A673 (cell line): ENCODE data around the gene STAP2. TPM values are rescaled to one million over a fixed set of nuclear protein-coding genes. Genes with fewer than 3 reads are reported as not detected.

Experiments
- BruUV-seq: library from RNA; stranded (reverse); fragments of 400-500 nt; replicated peaks from 2 replicates; lab custom pipeline; 2021; lab: Mats Ljungman, UMichigan
- CTCF ChIA-PET: fragments of 300-600 bp; sonication (Branson Sonifier 250); formaldehyde crosslinking; loops from one replicate; lab custom pipeline; 2022; ENCODE audit warnings: antibody characterized with exemption; lab: Charles Lee
- POLR2A ChIA-PET: fragments of 300-600 bp; sonication (Branson Sonifier 250); formaldehyde crosslinking; loops from one replicate; lab custom pipeline; 2022; ENCODE audit warnings: antibody characterized with exemption; ENCODE audit not compliant: low non-redundant PET; lab: Charles Lee
- DNase-seq: peaks from one replicate; pipeline ENCODE4 v3.0.0-alpha.2; 2015; ENCODE audit warnings: low spot score
- H3K27ac ChIP-seq: fragments of 200-600 bp; sonication (generic); 2 replicates; pipeline ENCODE4 v1.5.1; 2016; ENCODE audit warnings: mixed run types, low read depth, mild to moderate bottlenecking, mixed read lengths, antibody characterized with exemption, low read length; ENCODE audit not compliant: poor library complexity, severe bottlenecking
- H3K27me3 ChIP-seq: fragments of 200-600 bp; sonication (generic); replicated peaks from 2 replicates; pipeline ENCODE4 v1.6.1; 2017; ENCODE audit warnings: mixed run types, low read depth, mild to moderate bottlenecking, mixed read lengths, antibody characterized with exemption, low read length; ENCODE audit not compliant: insufficient read depth, poor library complexity
- H3K36me3 ChIP-seq: fragments of 200-600 bp; sonication (generic); 2 replicates; pipeline ENCODE4 v1.6.1; 2016; ENCODE audit warnings: mixed run types, mild to moderate bottlenecking, mixed read lengths, antibody characterized with exemption, low read length; ENCODE audit not compliant: insufficient read depth, poor library complexity, severe bottlenecking
- H3K4me1 ChIP-seq: fragments of 200-600 bp; sonication (generic); 2 replicates; pipeline ENCODE4 v1.6.1; 2017; ENCODE audit warnings: mixed run types, mild to moderate bottlenecking, mixed read lengths, antibody characterized with exemption, low read length; ENCODE audit not compliant: insufficient read depth, poor library complexity, severe bottlenecking
- H3K4me3 ChIP-seq: fragments of 200-600 bp; sonication (generic); 2 replicates; pipeline ENCODE4 v1.5.1; 2016; ENCODE audit warnings: low read depth, mixed run types, mild to moderate bottlenecking, mixed read lengths, low read length; ENCODE audit not compliant: poor library complexity, severe bottlenecking
- H3K9me3 ChIP-seq: fragments of 200-600 bp; sonication (generic); 2 replicates; pipeline ENCODE4 v1.6.1; 2016; ENCODE audit warnings: mixed run types, low read depth, mild to moderate bottlenecking, mixed read lengths, antibody characterized with exemption, low read length; ENCODE audit not compliant: poor library complexity, severe bottlenecking
- EZH2 ChIP-seq: fragments of 200-600 bp; sonication (generic); IDR thresholded peaks from 2 replicates; pipeline ENCODE4 v1.6.1; 2017; ENCODE audit warnings: borderline replicate concordance, low read depth, mild to moderate bottlenecking, mixed read lengths, antibody characterized with exemption, low read length; ENCODE audit not compliant: poor library complexity, severe bottlenecking
- intact Hi-C: fragments of 100-400 bp; cut with micrococcal nuclease; formaldehyde crosslinking; loops from one replicate; pipeline ENCODE4 v1.10.0; 2022; ENCODE audit not compliant: unreplicated experiment
- total RNA-seq: library from RNA; stranded (reverse); gene quantifications from 2 replicates; pipeline ENCODE4 v1.2.3, GENCODE V29; 2021
- TF ChIP-seq, protein P1 (sequence below): fragments of 300-800, 200-600 bp; sonication (generic); conservative IDR thresholded peaks from 2 replicates; pipeline ENCODE4 v1.5.1; 2017; ENCODE audit warnings: low read depth, mild to moderate bottlenecking, antibody characterized with exemption, low read length, moderate library complexity, mixed read lengths

The STAP2 gene
- total RNA-seq, 1 experiment from 2014 or later, result 2.0 TPM

DNA sequence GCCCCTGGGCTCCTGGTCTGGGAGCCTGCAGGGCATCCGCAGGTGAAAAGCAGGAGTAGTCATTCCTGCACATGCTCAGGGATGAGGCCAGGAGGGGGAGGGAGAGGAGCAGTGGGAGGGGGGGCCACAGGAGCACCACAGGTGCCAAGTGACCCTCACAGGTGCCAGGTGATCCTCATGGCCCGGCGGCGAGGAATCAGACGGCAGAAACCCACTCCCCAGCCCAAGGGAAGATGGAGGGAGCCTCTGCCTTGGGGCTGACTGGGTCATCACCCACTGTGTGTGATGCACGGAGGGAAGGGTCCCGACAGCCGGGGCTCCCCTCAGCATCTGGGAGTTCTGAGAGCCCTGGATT lies 34.4 kb upstream of the STAP2 start:
- no peaks in the 10 kb centered on the region for H3K27me3 ChIP-seq
- H3K9me3 ChIP-seq, result no peaks in the 10 kb centered on the region
- TF ChIP-seq, protein P1, sequence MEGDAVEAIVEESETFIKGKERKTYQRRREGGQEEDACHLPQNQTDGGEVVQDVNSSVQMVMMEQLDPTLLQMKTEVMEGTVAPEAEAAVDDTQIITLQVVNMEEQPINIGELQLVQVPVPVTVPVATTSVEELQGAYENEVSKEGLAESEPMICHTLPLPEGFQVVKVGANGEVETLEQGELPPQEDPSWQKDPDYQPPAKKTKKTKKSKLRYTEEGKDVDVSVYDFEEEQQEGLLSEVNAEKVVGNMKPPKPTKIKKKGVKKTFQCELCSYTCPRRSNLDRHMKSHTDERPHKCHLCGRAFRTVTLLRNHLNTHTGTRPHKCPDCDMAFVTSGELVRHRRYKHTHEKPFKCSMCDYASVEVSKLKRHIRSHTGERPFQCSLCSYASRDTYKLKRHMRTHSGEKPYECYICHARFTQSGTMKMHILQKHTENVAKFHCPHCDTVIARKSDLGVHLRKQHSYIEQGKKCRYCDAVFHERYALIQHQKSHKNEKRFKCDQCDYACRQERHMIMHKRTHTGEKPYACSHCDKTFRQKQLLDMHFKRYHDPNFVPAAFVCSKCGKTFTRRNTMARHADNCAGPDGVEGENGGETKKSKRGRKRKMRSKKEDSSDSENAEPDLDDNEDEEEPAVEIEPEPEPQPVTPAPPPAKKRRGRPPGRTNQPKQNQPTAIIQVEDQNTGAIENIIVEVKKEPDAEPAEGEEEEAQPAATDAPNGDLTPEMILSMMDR, result no peak
- TF ChIP-seq EZH2, result no peak
- H3K4me1 ChIP-seq, result peaks cover 42% of the 10 kb centered on the region
- no peak overlapping the region for H3K4me3 ChIP-seq
- no peaks in the 10 kb centered on the region for H3K36me3 ChIP-seq
- ChIA-PET POLR2A (no interaction called here), CTCF (no interaction called here)
- no TSS peak for BruUV-seq
- intact Hi-C loops, result no loop called here
- DNase-seq, result no peak
- H3K27ac ChIP-seq, result peak overlapping the region; percentile 16

DNA sequence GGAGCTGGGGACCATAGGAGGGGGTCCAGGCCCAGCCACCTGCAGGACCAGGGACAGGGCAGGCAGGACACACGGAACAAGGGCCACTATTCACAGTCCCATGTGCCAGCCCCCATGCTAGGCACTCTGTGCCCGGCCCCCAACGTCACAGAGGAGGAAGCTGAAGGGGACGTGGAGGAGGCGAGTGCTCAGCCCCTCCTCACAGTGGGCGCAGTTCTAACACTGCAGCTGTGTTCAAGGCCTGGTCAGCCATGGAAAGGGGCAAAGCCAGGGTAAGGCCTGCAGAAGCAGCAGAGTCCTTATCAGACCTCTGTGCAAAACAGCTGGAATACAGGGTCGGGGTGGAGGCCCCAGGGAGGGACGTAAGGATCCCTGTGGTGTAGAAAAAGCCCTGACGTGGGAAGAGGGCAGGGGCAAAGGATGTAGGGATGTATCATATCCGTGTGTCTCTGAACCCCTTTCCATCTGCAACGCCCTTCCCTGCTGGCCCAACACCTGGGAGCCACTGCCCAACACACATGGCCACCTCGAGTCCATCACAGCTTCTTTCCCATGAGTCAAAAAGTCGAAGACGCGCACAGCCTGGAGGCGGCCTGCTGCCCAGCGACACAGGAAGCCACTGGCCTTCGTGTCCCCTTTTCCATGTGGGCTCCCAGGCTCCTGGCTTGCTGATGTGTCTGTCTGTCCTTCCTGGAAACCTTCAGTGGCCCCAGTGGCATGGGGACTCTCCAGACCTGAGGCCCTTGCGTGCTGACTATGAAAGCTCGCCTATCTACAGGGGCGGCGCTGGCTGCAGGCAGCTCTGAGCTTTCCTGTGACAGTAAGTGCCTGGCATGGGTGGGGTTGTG lies 33.8 kb upstream of the STAP2 start:
- peak overlapping the region; percentile 16 for H3K27ac ChIP-seq
- no peak overlapping the region for H3K4me3 ChIP-seq
- intact Hi-C loops, result no loop called here
- BruUV-seq, result no TSS peak
- no peaks in the 10 kb centered on the region for H3K36me3 ChIP-seq
- CTCF ChIA-PET, result interaction anchor here (0.7 kb wide), 1 partner anchor 28 kb away, joined by 3 read pairs; the partner anchor contains the start of gene SH3GL1
- no peaks in the 10 kb centered on the region for H3K9me3 ChIP-seq
- POLR2A ChIA-PET, result interaction anchor here (0.5 kb wide), 1 partner anchor 123 kb away, joined by 7 read pairs; no protein-coding TSS in a partner anchor
- TF ChIP-seq, protein P1, result no peak
- no peak for TF ChIP-seq EZH2
- no peaks in the 10 kb centered on the region for H3K27me3 ChIP-seq
- DNase-seq, result no peak
- H3K4me1 ChIP-seq, result peaks cover 42% of the 10 kb centered on the region

DNA sequence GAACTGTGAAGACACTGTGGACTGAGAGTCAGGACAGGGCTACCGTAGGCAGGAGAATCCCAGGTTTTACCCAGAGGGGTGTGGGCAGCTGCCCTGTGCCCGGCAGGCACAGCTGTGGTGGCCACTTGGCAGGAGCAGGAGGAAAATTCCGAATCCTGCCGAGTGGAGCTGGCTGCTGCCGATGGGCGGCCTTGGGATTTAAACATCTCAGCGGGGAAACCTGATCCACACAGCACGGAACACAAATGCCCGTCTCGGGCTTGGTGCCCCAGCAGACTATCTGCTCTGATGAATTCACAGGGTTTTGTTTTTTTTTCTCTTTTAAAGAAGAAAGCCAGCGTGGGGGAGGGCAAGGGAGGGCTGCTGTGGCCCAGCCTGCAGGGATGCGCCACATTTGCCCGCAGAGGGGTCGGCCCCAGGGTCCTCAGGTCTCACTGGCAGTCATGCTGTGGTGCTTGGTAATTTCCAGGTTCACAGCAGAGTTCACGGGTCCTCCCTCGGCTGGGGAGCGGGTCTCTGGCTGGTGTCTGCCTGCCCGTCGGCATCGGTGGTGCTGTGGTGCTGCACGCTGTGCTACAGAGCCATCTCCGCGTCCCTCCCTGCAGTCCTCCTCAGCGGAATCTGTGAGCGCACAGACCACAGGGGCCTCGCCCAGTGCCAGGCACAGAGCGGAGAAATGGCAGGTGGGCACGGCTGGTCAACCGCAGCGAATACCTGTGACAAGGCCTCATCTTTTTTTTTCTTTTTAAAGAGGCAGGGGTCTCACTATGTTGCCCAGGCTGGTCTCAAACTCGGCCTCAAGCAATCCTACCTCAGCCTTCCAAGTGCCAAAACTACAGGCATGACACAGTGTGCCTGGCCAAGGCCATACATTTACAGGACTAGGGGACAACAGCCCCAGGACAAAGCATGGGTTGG lies 32.9 kb upstream of the STAP2 start:
- peaks cover 38% of the 10 kb centered on the region for H3K4me1 ChIP-seq
- DNase-seq, result no peak
- ChIA-PET CTCF (interaction anchor here (0.7 kb wide), 1 partner anchor 29 kb away, joined by 3 read pairs; the partner anchor contains the start of gene SH3GL1), POLR2A (interaction anchor here (0.5 kb wide), 1 partner anchor 146 kb away, joined by 11 read pairs; no protein-coding TSS in a partner anchor)
- intact Hi-C loops, result no loop called here
- H3K9me3 ChIP-seq, result no peaks in the 10 kb centered on the region
- BruUV-seq, result no TSS peak
- TF ChIP-seq, protein P1, result no peak
- no peak for TF ChIP-seq EZH2
- H3K4me3 ChIP-seq, result no peak overlapping the region
- H3K27ac ChIP-seq, result no peak overlapping the region
- H3K36me3 ChIP-seq, result no peaks in the 10 kb centered on the region
- no peaks in the 10 kb centered on the region for H3K27me3 ChIP-seq
